Hepatocyte (in vitro differentiated cells): ENCODE data around the gene TMEM238. TPM values are rescaled to one million over a fixed set of nuclear protein-coding genes. Genes with fewer than 3 reads are reported as not detected.

Experiments
- DNase-seq: peaks from one replicate; pipeline ENCODE4 v3.0.0-alpha.2; 2016; ENCODE audit warnings: low spot score
- H2AFZ ChIP-seq: fragments of 200-600 bp; sonication (generic); 2 replicates; pipeline ENCODE4 v1.6.0; 2016; ENCODE audit warnings: antibody characterized with exemption, mild to moderate bottlenecking
- H3K27ac ChIP-seq: fragments of 200-600 bp; sonication (generic); 2 replicates; pipeline ENCODE4 v1.5.1; 2016; ENCODE audit warnings: mild to moderate bottlenecking
- H3K27me3 ChIP-seq: fragments of 200-600 bp; sonication (generic); 2 replicates; pipeline ENCODE4 v1.6.1; 2016
- H3K36me3 ChIP-seq: fragments of 200-600 bp; sonication (generic); replicated peaks from 2 replicates; pipeline ENCODE4 v1.5.1; 2016; ENCODE audit warnings: low read depth; ENCODE audit not compliant: insufficient read depth
- H3K4me1 ChIP-seq: fragments of 200-600 bp; sonication (generic); 2 replicates; pipeline ENCODE4 v1.5.1; 2016; ENCODE audit warnings: mild to moderate bottlenecking, moderate library complexity; ENCODE audit not compliant: insufficient read depth
- H3K4me2 ChIP-seq: fragments of 200-600 bp; sonication (generic); 2 replicates; pipeline ENCODE4 v1.6.0; 2016
- H3K4me3 ChIP-seq: fragments of 200-600 bp; sonication (generic); 2 replicates; pipeline ENCODE4 v1.5.1; 2016; ENCODE audit warnings: mild to moderate bottlenecking
- H3K79me2 ChIP-seq: fragments of 200-600 bp; sonication (generic); 2 replicates; pipeline ENCODE4 v1.6.0; 2017; ENCODE audit warnings: mild to moderate bottlenecking
- H3K9me2 ChIP-seq: fragments of 200-600 bp; sonication (generic); replicated peaks from 2 replicates; pipeline ENCODE4 v1.6.0; 2017; ENCODE audit warnings: mild to moderate bottlenecking; ENCODE audit not compliant: insufficient read depth
- H3K9me3 ChIP-seq: fragments of 200-600 bp; sonication (generic); 2 replicates; pipeline ENCODE4 v1.5.1; 2016; ENCODE audit warnings: low read depth, mild to moderate bottlenecking
- H4K20me1 ChIP-seq: fragments of 200-600 bp; sonication (generic); 2 replicates; pipeline ENCODE4 v1.6.0; 2016; ENCODE audit warnings: mild to moderate bottlenecking; ENCODE audit not compliant: insufficient read depth, poor library complexity, severe bottlenecking
- EZH2 ChIP-seq: fragments of 200-600 bp; sonication (generic); IDR thresholded peaks from 2 replicates; pipeline ENCODE4 v1.6.1; 2016; ENCODE audit warnings: antibody characterized with exemption, mild to moderate bottlenecking, borderline replicate concordance
- EZH2phosphoT487 ChIP-seq: fragments of 200-600 bp; sonication (generic); IDR thresholded peaks from one replicate; pipeline ENCODE4 v1.6.1; 2018; ENCODE audit warnings: antibody characterized with exemption, mild to moderate bottlenecking, low read depth, moderate library complexity; ENCODE audit not compliant: unreplicated experiment, severe bottlenecking
- WGBS: methylation state at CpG from one replicate; pipeline ENCODE4 v1.1.6; 2016; ENCODE audit warnings: low lambda C conversion rate; ENCODE audit errors: missing lambda C conversion rate; 5-methylcytosine and 5-hydroxymethylcytosine counted together
- polyA plus RNA-seq: library from polyadenylated mRNA; unstranded; fragments of >200 nt; fragmentation: Nextera tagmentation; extraction: Ambion mirVana; gene quantifications from 2 replicates; pipeline ENCODE4 v1.2.1, GENCODE V29; 2016
- total RNA-seq: library from RNA; depleted of rRNA; stranded (reverse); fragments of >200 nt; gene quantifications from 2 replicates; pipeline ENCODE4 v1.2.3, GENCODE V29; 2014
- TF ChIP-seq, protein P1 (sequence below): fragments of 200-600 bp; sonication (generic); IDR thresholded peaks from 2 replicates; pipeline ENCODE4 v1.5.1; 2016; ENCODE audit warnings: antibody characterized with exemption, mild to moderate bottlenecking; ENCODE audit not compliant: poor library complexity

TMEM238 gene
- total and polyA plus RNA-seq, 2 experiments from 2014 or later = 9.1 to 29.6 TPM

GRCh38 chr19:55355213-55355821 lies 28.8 kb downstream of the TMEM238 start:
- peak overlapping the region; percentile 97 for H3K4me2 ChIP-seq
- H3K9me2 ChIP-seq = no peaks in the 10 kb centered on the region
- no peak overlapping the region for H3K4me3 ChIP-seq
- H3K9me3 ChIP-seq = no peaks in the 10 kb centered on the region
- H3K79me2 ChIP-seq = no peaks in the 10 kb centered on the region
- no peaks in the 10 kb centered on the region for H4K20me1 ChIP-seq
- peaks cover 14% of the 10 kb centered on the region for H3K4me1 ChIP-seq
- no peak for DNase-seq
- H3K36me3 ChIP-seq = no peaks in the 10 kb centered on the region
- WGBS = 27% methylated on average over 13 of the region's 13 CpGs
- H3K27ac ChIP-seq = no peak overlapping the region
- H3K27me3 ChIP-seq = peaks cover 54% of the 10 kb centered on the region
- no peak overlapping the region for H2AFZ ChIP-seq
- TF ChIP-seq, protein P1, sequence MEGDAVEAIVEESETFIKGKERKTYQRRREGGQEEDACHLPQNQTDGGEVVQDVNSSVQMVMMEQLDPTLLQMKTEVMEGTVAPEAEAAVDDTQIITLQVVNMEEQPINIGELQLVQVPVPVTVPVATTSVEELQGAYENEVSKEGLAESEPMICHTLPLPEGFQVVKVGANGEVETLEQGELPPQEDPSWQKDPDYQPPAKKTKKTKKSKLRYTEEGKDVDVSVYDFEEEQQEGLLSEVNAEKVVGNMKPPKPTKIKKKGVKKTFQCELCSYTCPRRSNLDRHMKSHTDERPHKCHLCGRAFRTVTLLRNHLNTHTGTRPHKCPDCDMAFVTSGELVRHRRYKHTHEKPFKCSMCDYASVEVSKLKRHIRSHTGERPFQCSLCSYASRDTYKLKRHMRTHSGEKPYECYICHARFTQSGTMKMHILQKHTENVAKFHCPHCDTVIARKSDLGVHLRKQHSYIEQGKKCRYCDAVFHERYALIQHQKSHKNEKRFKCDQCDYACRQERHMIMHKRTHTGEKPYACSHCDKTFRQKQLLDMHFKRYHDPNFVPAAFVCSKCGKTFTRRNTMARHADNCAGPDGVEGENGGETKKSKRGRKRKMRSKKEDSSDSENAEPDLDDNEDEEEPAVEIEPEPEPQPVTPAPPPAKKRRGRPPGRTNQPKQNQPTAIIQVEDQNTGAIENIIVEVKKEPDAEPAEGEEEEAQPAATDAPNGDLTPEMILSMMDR = no peak
- TF ChIP-seq EZH2phosphoT487 = no peak
- no peak for TF ChIP-seq EZH2

GRCh38 chr19:55354698-55355212 lies 29.3 kb downstream of the TMEM238 start, which contains the start of gene COX6B2:
COX6B2 (minus strand) TSS chr19:55354719; CDS start chr19:55354521, 198 bp downstream.
- no peak for DNase-seq
- H3K9me3 ChIP-seq = no peaks in the 10 kb centered on the region
- no peaks in the 10 kb centered on the region for H4K20me1 ChIP-seq
- peak within 1 kb of the TSS; percentile 33 for H3K4me3 ChIP-seq
- peaks cover 54% of the 10 kb centered on the region for H3K27me3 ChIP-seq
- no peaks in the 10 kb centered on the region for H3K36me3 ChIP-seq
- no peaks in the 10 kb centered on the region for H3K79me2 ChIP-seq
- no peak within 1 kb of the TSS for H3K27ac ChIP-seq
- peaks cover 14% of the 10 kb centered on the region for H3K4me1 ChIP-seq
- peak; percentile 74 for TF ChIP-seq EZH2
- TF ChIP-seq, protein P1 = no peak
- H3K4me2 ChIP-seq = peak within 1 kb of the TSS; percentile 97
- WGBS = 4% methylated on average over 9 of the region's 43 CpGs
- H2AFZ ChIP-seq = peak within 1 kb of the TSS; percentile 46
- H3K9me2 ChIP-seq = no peaks in the 10 kb centered on the region

DNA sequence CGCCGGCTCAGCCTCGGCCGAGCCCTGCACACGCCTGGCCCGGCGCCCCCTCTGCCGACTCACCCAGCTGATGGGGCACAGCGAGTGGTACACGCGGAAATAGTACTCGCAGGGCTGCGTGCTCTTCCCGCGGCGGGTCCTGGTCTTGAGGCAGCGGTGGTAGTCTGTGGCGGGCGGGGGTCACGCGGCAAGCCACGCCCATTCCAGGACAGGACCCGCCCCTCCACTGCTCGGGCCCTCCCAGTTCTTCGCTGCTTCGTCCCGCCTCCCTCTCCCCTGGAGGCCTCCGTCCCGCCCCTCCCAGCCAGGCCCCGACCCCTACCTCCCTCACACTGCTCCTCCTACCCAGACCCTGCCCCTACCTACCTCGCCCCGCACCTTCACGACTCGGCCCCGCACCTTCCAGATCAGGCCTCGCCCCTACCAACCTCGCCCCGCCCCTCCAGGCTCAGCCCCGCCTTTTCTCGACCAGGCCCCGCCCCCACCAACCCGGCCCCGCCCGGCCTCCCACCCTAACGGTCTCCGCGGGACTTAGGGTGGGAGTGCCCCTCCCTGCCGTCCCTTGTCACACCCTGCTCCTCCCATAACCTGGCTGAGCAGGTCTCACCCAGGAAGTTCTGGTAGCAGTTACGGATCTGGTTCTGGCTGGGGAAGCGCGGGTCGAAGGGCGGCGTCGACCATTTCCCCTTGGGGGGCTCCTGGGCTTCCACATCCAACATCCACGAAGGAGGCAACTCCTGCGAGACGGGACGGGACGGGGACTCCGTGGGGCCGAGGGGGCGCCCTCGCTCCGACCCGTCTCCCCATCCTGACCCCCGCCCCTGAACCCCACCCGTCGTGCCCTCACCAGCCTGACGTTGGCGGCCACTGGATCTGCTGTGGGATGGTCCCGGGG lies 30.0 kb downstream of the TMEM238 start:
- Histone ChIP-seq H3K36me3 (no peaks in the 10 kb centered on the region), H3K4me3 (peak overlapping the region; percentile 33), H2AFZ (peak overlapping the region; percentile 46), H3K9me2 (no peaks in the 10 kb centered on the region), H3K4me1 (peaks cover 14% of the 10 kb centered on the region), H3K79me2 (no peaks in the 10 kb centered on the region), H3K4me2 (peak overlapping the region; percentile 97), H3K9me3 (no peaks in the 10 kb centered on the region), H4K20me1 (no peaks in the 10 kb centered on the region), H3K27ac (no peak overlapping the region), H3K27me3 (peaks cover 54% of the 10 kb centered on the region)
- TF ChIP-seq EZH2 = no peak
- TF ChIP-seq, protein P1 = no peak
- no peak for TF ChIP-seq EZH2phosphoT487
- 4% methylated on average over 42 of the region's 72 CpGs for WGBS
- DNase-seq = peak; percentile 84
